WTC11 (cell line): ENCODE data around the gene AGR2. TPM values are rescaled to one million over a fixed set of nuclear protein-coding genes. Genes with fewer than 3 reads are reported as not detected.

Source experiments
- ATAC-seq: fragments of 200-7000 bp; cut with Tn5 transposase; 2 replicates; pipeline ENCODE4 v1.10.0; 2021; ENCODE audit warnings: mild to moderate bottlenecking, moderate library complexity
- CTCF ChIA-PET: fragments of 300-600 bp; sonication (Branson Sonifier 250); formaldehyde crosslinking; loops from one replicate; lab custom pipeline; 2021; ENCODE audit warnings: antibody characterized with exemption; lab: Charles Lee
- POLR2A ChIA-PET: fragments of 350-600 bp; sonication (Branson Sonifier 250); formaldehyde crosslinking; loops from one replicate; lab custom pipeline; 2021; ENCODE audit warnings: antibody characterized with exemption; lab: Charles Lee
- DNase-seq: peaks from one replicate; pipeline ENCODE4 v3.0.0; 2021; ENCODE audit warnings: low spot score
- H3K27ac Mint-ChIP-seq: 2 replicates; pipeline ENCODE4 v1.8.0; 2021; ENCODE audit warnings: mixed read lengths
- H3K27me3 Mint-ChIP-seq: 2 replicates; pipeline ENCODE4 v1.8.0; 2021; ENCODE audit warnings: low read depth, mild to moderate bottlenecking, moderate library complexity, mixed read lengths
- H3K36me3 Mint-ChIP-seq: 2 replicates; pipeline ENCODE4 v1.8.0; 2021; ENCODE audit warnings: mixed read lengths
- H3K4me1 Mint-ChIP-seq: 2 replicates; pipeline ENCODE4 v1.8.0; 2022; ENCODE audit warnings: mixed read lengths
- H3K4me3 Mint-ChIP-seq: 2 replicates; pipeline ENCODE4 v1.8.0; 2021; ENCODE audit warnings: mild to moderate bottlenecking, moderate library complexity, mixed read lengths
- H3K9me3 Mint-ChIP-seq: 2 replicates; pipeline ENCODE4 v1.8.0; 2021; ENCODE audit warnings: mixed read lengths
- ATF2 ChIP-seq: sonication (generic); formaldehyde crosslinking; IDR thresholded peaks from 2 replicates; pipeline ENCODE4 v1.8.1; 2022; ENCODE audit warnings: low read depth, missing genetic modification reagents, borderline replicate concordance
- ATF6 ChIP-seq: sonication (generic); formaldehyde crosslinking; IDR thresholded peaks from 2 replicates; pipeline ENCODE4 v1.8.1; 2023; ENCODE audit warnings: mild to moderate bottlenecking, missing genetic modification reagents
- E2F4 ChIP-seq: sonication (generic); formaldehyde crosslinking; IDR thresholded peaks from 2 replicates; pipeline ENCODE4 v1.8.1; 2022; ENCODE audit warnings: low read depth, mild to moderate bottlenecking, moderate library complexity, missing genetic modification reagents, borderline replicate concordance
- ESRRA ChIP-seq: sonication (generic); formaldehyde crosslinking; IDR thresholded peaks from 2 replicates; pipeline ENCODE4 v1.8.1; 2022; ENCODE audit warnings: mild to moderate bottlenecking, missing genetic modification reagents, borderline replicate concordance
- ETV6 ChIP-seq: sonication (generic); formaldehyde crosslinking; IDR thresholded peaks from 2 replicates; pipeline ENCODE4 v1.8.1; 2022; ENCODE audit warnings: mild to moderate bottlenecking, missing genetic modification reagents
- GRHL2 ChIP-seq: fragments of 250-450 bp; sonication (Bioruptor Pico); IDR thresholded peaks from 2 replicates; pipeline ENCODE4 v1.8.0; 2022; ENCODE audit warnings: mild to moderate bottlenecking, moderate library complexity; ENCODE audit not compliant: insufficient replicate concordance, severe bottlenecking
- GTF2I ChIP-seq: fragments of 250-450 bp; sonication (Bioruptor Pico); conservative IDR thresholded peaks from 2 replicates; pipeline ENCODE4 v1.4.0; 2021; ENCODE audit warnings: mild to moderate bottlenecking
- JAZF1 ChIP-seq: fragments of 250-450 bp; sonication (Bioruptor Pico); IDR thresholded peaks from 2 replicates; pipeline ENCODE4 v1.9.0; 2021; ENCODE audit warnings: moderate library complexity, mild to moderate bottlenecking, inconsistent platforms
- JUN ChIP-seq: sonication (generic); formaldehyde crosslinking; IDR thresholded peaks from 2 replicates; pipeline ENCODE4 v1.8.0; 2023; ENCODE audit warnings: mild to moderate bottlenecking, missing genetic modification reagents
- MAX ChIP-seq: sonication (generic); formaldehyde crosslinking; IDR thresholded peaks from 2 replicates; pipeline ENCODE4 v1.8.0; 2022; ENCODE audit warnings: mild to moderate bottlenecking, missing genetic modification reagents
- MLX ChIP-seq: sonication (generic); formaldehyde crosslinking; IDR thresholded peaks from 2 replicates; pipeline ENCODE4 v1.8.1; 2023; ENCODE audit warnings: mild to moderate bottlenecking, missing genetic modification reagents, moderate library complexity
- MYBL2 ChIP-seq: sonication (generic); formaldehyde crosslinking; IDR thresholded peaks from 2 replicates; pipeline ENCODE4 v1.8.1; 2023; ENCODE audit warnings: mild to moderate bottlenecking, moderate library complexity, missing genetic modification reagents
- NFYB ChIP-seq: sonication (generic); formaldehyde crosslinking; conservative IDR thresholded peaks from 2 replicates; pipeline ENCODE4 v1.8.0; 2022; ENCODE audit warnings: low read depth, missing genetic modification reagents
- NR2C2 ChIP-seq: sonication (generic); formaldehyde crosslinking; IDR thresholded peaks from 2 replicates; pipeline ENCODE4 v1.8.0; 2022; ENCODE audit warnings: mild to moderate bottlenecking, missing genetic modification reagents
- STAT6 ChIP-seq: sonication (generic); formaldehyde crosslinking; conservative IDR thresholded peaks from 2 replicates; pipeline ENCODE4 v1.8.1; 2023; ENCODE audit warnings: mild to moderate bottlenecking, low read depth, missing genetic modification reagents, moderate library complexity
- TEAD1 ChIP-seq: sonication (generic); formaldehyde crosslinking; IDR thresholded peaks from 2 replicates; pipeline ENCODE4 v1.8.0; 2022; ENCODE audit warnings: mild to moderate bottlenecking, missing genetic modification reagents
- ZNF219 ChIP-seq: sonication (generic); formaldehyde crosslinking; IDR thresholded peaks from 2 replicates; pipeline ENCODE4 v1.8.0; 2023; ENCODE audit warnings: missing genetic modification reagents, mild to moderate bottlenecking, borderline replicate concordance
- ZNF263 ChIP-seq: sonication (generic); formaldehyde crosslinking; IDR thresholded peaks from 2 replicates; pipeline ENCODE4 v1.8.1; 2022; ENCODE audit warnings: low read depth, mild to moderate bottlenecking, moderate library complexity, missing genetic modification reagents
- ZNF423 ChIP-seq: fragments of 250-450 bp; sonication (Bioruptor Pico); IDR thresholded peaks from 2 replicates; pipeline ENCODE4 v2.1.2; 2022; ENCODE audit warnings: mild to moderate bottlenecking, moderate library complexity
- total RNA-seq: library from RNA; stranded (reverse); gene quantifications from 3 replicates; pipeline ENCODE4 v1.2.3, GENCODE V29; 2021
- TF ChIP-seq, protein P1 (sequence below): fragments of 250-450 bp; sonication (Bioruptor Pico); IDR thresholded peaks from 2 replicates; pipeline ENCODE4 v1.9.0; 2021; ENCODE audit warnings: mild to moderate bottlenecking

AGR2 gene
- total RNA-seq, 1 experiment from 2014 or later: 1.6 TPM

DNA sequence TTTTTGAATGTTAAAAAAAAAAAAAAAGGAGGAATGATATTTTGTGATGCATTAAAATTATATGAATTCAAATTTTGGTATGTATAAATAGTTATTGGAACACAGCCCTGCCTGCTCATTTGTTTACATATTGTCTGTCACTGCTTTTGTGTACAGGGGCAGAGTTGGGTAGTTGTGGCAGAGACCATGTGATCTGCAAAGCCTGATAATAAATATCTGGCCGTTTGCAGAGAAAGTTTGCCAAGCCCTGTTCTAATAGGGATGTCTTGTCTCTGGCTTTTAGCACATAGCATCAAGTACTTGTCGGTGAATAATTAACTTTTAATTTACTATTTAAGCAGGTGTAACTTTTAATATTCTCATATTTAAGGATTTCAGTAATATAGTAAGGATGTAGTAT lies 31.5 kb downstream of the AGR2 start:
- ATAC-seq: no peak
- Mint-ChIP-seq H3K4me1 (peaks cover 32% of the 10 kb centered on the region), H3K9me3 (no peaks in the 10 kb centered on the region), H3K4me3 (no peak overlapping the region), H3K36me3 (no peaks in the 10 kb centered on the region), H3K27ac (no peak overlapping the region), H3K27me3 (no peaks in the 10 kb centered on the region)
- TF ChIP-seq ZNF219 (CRISPR knock-in tag) (no peak), MAX (CRISPR knock-in tag) (no peak), JUN (CRISPR knock-in tag) (no peak), ATF2 (CRISPR knock-in tag) (no peak), TEAD1 (no peak), GTF2I (no peak)
- no peak for DNase-seq
- POLR2A ChIA-PET: no interaction called here
- CTCF ChIA-PET: no interaction called here

GRCh38 chr7:16770657-16771329 lies 34.0 kb downstream of the AGR2 start:
- no peak for DNase-seq
- CTCF ChIA-PET: interaction anchor here (0.6 kb wide), 1 partner anchor 77 kb away, joined by 3 read pairs; no protein-coding TSS in a partner anchor
- H3K27ac Mint-ChIP-seq: peak overlapping the region; percentile 30; the same call in 1 of the 2 replicates

More at GRCh38 chr7:16770657-16771329, 34.0 kb downstream of the AGR2 start:
- peak; percentile 68 for ATAC-seq
- Mint-ChIP-seq H3K9me3 (no peaks in the 10 kb centered on the region), H3K27me3 (no peaks in the 10 kb centered on the region), H3K4me3 (no peak overlapping the region), H3K36me3 (no peaks in the 10 kb centered on the region), H3K4me1 (peaks cover 22% of the 10 kb centered on the region)
- POLR2A ChIA-PET: no interaction called here
- TF ChIP-seq MLX (CRISPR knock-in tag) (no peak), STAT6 (CRISPR knock-in tag) (no peak), JAZF1 (CRISPR knock-in tag) (no peak), ETV6 (CRISPR knock-in tag) (no peak), ZNF423 (CRISPR knock-in tag) (no peak), ZNF263 (no peak), ATF6 (no peak), ESRRA (no peak), MYBL2 (CRISPR knock-in tag) (no peak), GRHL2 (CRISPR knock-in tag) (no peak), JUN (CRISPR knock-in tag) (no peak), NFYB (no peak), NR2C2 (CRISPR knock-in tag) (no peak), E2F4 (CRISPR knock-in tag) (no peak)
- TF ChIP-seq, protein P1, sequence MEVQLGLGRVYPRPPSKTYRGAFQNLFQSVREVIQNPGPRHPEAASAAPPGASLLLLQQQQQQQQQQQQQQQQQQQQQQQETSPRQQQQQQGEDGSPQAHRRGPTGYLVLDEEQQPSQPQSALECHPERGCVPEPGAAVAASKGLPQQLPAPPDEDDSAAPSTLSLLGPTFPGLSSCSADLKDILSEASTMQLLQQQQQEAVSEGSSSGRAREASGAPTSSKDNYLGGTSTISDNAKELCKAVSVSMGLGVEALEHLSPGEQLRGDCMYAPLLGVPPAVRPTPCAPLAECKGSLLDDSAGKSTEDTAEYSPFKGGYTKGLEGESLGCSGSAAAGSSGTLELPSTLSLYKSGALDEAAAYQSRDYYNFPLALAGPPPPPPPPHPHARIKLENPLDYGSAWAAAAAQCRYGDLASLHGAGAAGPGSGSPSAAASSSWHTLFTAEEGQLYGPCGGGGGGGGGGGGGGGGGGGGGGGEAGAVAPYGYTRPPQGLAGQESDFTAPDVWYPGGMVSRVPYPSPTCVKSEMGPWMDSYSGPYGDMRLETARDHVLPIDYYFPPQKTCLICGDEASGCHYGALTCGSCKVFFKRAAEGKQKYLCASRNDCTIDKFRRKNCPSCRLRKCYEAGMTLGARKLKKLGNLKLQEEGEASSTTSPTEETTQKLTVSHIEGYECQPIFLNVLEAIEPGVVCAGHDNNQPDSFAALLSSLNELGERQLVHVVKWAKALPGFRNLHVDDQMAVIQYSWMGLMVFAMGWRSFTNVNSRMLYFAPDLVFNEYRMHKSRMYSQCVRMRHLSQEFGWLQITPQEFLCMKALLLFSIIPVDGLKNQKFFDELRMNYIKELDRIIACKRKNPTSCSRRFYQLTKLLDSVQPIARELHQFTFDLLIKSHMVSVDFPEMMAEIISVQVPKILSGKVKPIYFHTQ (CRISPR knock-in tag): no peak
